Stimulated activated CD4-positive, alpha-beta T cell treated with anti-CD3 and anti-CD28 coated beads, Interleukin-15, amount 100 ng/mL, for 1 hour (primary cell): ENCODE results near the gene PIMREG.

Experiments used
- DNase-seq, 2 donors: peaks; one replicate each; pipeline ENCODE4 v3.0.0-alpha.2; 2020; ENCODE audit warnings: low read depth in 1 of 2, low spot score in 1 of 2

Gene PIMREG

GRCh38 chr17:6497496-6498221, 53.4 kb downstream of the PIMREG start:
- no peak for DNase-seq

- no peak for DNase-seq
Observed at GRCh38 chr17:6498356-6498755, 54.1 kb downstream of the PIMREG start.

GRCh38 chr17:6498901-6499540, 54.8 kb downstream of the PIMREG start:
- DNase-seq, result no peak
